Measurements from ENCODE around the gene CAMK1D.

CAMK1D gene

DNA sequence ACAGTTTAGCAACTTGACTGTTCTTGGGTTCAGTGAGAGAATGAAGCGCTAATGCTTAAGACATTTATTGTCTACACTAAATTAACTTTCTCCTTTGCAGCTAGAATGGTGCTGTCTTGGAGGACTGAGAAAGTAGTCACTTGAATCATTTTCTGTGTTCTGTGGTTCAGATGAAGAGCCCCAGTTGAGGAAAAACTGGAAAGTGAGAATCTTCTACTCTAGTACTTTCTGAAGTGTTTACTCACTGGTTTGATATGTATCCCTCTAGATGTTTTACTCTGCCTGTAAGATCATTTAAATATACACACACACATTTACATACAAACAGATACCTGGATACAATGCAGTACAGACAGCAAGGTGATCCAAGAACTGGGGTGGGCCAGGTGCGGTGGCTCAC is 308.1 kb downstream of the CAMK1D start:
- no peak for DNase-seq (ENCODE audit: low spot score)

DNA sequence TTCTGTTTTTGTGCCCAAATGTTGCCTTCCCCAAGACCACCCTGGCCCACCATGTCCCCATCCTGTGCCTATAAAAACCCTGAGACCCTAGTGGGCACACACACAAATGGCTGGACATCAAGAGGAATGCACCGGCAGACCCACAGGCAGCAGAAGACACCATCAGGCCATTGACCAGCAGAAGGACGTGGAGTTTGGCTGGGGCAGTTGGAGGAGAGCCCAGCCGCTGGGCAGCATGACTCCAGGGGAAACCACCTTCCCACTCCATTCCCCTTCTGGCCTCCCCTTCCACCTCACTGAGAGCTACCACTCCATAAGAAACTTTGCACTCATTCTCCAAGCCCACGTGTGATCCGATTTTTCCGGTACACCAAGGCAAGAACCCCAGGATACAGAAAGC is 309.2 kb downstream of the CAMK1D start:
- DNase-seq (ENCODE audit: low spot score): no peak

DNA sequence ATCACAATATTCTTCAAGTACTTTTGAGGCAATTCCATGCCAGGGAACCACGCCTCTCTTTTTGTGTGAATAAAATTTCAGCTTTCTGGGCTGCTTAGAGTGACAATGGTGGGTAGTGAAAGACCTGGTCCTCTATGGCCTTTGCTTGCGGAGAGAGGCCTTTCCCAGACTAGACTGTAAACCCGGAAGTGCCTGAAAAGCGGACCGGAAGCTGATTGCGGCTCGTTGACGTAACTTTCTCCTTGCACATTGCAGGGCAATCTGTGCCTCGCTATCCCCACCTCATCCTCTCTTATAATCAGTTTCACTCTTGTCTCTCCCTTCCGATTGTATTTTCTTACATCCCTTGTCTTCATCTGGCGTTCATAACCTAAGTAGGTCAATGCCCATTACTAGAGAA is 310.4 kb downstream of the CAMK1D start:
- no peak for DNase-seq (ENCODE audit: low spot score)

DNA sequence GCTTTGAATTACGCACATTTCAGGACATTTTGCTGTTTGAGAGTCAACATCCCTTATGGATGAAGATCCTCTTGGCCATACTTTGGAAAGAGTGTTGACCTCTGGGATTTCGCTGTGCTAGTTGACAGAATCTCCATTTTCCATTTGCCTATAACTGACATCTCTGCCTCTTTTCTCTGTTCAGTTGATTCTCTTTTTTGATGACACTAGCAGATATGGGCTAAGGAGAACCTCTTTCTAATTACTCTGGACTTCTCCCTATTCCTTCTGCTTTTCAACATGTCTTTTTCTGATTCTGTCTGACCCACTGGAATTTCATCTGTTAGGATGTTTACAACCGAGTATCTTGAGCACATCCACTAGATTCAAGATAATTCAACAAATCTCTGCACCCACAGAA is 311.5 kb downstream of the CAMK1D start:
- no peak for DNase-seq (ENCODE audit: low spot score)

DNA sequence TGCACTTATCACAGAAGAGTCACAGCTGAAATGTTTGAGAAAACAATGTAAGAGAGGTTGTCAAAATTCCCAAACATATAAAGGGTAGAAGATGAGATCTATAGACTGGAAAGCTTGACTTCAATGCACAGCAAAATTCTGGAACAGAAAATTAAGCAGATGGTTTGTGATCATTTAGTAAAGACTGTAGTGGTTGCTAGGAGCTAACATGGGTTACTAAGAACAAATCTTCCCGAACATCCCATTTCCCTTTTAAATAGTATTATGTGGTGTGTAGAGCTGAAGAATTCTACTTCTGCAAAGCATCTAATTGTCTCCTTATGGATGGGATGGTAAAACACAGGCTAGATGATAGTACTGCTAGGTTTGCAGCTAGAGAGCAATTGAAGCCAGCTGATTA is 312.3 kb downstream of the CAMK1D start:
- DNase-seq (ENCODE audit: low spot score): no peak

DNA sequence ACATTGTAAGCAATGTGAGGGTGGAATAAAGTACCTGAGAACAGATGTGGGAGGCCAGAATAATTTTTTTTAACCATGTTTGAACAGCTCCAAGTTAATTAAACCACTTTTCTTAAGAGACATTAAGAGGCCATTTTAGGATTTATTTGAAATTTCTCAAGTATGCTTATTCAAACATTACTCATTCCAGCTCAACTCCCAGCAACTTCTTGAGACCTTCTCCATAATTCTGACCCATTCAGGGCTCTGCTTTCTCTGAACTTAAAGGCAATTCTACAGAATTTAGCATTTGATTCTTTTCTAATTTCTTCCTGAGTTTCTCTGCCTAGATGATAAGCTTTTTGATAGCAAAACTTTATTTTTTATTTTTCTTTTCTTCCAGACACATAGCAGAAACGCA is 314.5 kb downstream of the CAMK1D start:
- no peak for DNase-seq (ENCODE audit: low spot score)

DNA sequence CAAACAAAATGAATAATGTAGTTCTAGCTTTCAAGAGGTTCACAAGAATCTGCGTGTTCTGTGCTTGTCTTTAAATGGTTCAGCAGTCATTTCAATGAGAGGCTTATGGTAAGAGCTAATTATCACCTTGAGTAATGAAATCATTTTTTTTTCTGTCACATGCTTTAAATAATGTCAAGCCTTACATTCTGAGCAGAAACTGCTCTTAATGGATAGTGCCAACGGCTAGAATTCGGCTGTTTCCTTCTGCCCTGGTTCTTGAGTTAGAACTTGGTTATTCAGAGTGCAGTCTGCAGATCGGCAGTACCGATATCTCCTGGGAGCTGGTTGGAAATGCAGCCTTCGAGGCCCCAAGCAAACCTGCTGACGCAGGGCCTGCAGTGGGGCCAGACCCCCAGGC is 316.2 kb downstream of the CAMK1D start:
- DNase-seq (ENCODE audit: low spot score): no peak

DNA sequence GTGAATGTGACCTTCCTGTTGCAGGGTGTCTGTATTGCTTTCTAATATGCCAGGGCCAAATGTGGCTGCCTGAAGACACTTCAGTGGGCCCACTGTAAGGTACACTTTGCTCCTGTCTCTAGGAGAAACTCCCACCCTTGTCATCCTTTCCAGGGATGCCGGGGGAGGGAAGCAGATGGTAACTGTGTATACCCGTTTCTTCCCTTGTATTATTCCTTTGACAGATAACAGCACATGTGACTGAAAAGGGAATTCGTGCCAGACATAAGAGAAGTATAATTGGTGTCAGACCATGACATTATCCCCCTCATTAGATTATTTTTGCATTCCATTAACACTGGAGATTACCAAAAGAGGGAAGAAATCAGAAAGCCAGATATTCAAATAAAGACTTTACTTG is 317.7 kb downstream of the CAMK1D start:
- DNase-seq (ENCODE audit: low spot score): no peak

DNA sequence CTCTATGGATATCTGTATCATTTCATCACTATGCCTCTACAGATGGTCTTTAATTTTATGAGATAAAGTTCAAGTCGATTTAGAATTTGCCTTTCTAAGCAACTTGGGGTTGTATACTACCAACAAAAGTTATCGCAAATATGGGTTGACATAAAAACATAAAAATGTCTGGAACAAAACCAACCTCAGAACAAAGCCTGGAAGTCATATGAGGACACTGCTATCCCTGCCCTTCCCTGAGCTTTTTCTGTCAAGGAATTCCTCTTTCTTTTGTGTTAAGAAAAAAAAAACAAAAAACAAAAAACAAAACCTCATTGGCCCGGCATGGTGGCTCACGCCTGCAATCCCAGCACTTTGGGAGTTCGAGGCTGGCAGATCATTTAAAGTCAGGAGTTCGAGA is 319.3 kb downstream of the CAMK1D start:
- DNase-seq (ENCODE audit: low spot score): no peak

DNA sequence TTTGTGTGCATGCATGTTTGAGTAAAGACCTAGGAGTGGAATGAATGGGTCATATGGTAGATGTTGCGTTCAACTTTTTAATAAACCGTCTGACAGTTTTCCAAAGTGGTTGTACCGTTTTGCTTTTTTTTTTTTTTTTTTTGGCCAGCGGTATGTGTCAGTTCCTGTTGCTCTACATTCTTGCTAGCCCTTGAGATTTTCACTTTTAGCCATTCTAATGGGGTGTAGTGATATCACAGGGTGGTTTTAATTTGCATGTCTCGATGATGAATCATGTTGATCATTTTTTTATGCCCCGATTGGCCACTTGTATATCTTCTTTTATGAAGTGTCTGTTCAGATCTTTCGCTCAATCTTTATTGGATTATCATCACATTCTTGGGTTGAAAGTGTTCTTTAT is 320.7 kb downstream of the CAMK1D start:
- no peak for DNase-seq (ENCODE audit: low spot score)

DNA sequence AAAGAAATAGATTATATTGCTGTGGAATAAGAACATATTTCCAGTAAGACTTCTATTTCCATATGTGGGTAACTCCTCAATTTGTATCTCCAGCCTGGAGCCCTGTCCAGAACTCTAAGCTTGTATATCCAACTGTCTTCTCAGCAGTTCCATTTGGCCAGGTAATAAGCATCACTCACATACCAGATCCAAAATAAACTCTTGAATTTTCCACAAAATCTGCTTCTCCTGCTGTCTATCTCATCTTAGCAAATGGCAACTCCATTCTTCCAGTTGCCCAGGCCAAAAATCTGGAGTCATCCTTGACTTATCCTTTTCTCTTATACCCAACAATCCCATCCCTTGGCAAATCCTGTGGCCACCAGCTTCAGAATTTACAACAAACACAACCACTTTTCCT is 325.8 kb downstream of the CAMK1D start:
- no peak for DNase-seq (ENCODE audit: low spot score)

DNA sequence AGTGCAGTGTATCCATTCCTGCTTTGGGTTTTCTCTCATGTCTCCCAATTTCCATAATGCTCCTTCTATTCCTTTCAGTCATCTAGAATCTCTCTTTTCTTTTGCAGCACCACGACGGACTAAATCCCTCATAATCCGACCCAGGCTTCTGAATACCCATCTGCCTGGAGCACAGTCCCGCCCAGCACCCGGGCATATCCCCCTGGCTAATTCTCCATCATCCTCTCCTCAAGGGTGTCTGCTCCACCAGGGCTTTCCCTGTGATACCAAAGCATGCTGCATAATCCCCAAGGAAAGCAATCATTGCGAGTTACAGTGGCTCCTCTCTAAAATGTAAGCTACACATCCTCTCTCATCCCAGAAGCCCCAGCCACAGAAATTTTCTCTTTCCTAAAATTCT is 330.3 kb downstream of the CAMK1D start:
- DNase-seq (ENCODE audit: low spot score): no peak

DNA sequence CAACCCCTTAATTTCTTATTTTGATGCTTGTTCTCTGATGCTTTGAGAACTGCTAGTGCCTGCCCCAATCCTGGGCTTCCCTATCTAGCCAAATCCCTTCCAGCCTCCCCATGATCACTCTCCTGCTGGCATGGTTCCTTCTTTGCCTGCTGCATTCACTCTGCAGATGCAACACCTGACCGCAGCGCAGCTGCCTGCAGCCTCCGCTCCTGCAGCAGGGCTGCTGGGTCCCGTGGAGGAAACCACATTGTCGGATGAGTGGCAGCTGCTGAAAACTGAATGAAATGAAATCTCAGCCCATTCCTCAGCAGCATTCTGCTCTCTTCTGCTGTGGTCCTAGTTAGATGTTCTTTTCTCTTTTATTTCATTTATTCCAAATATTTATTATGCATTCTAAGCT is 331.9 kb downstream of the CAMK1D start:
- DNase-seq (ENCODE audit: low spot score): no peak

DNA sequence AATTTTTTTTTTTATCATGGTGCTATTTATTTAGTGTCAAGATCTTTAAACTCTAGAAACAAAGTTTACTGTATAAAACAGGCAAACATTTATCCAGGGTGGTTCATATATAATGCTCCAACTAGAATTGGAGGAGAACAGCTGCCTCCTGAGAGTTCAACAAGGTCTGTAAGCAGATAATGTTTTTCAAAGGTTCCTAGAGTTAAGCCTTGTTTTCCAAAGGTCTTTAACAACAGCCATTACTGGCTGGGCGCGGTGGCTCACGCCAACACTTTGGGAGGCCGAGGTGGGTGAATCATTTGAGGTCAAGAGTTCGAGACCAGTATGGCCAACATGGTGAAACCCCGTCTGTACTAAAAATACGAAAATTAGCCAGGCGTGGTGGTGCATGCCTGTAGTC is 335.4 kb downstream of the CAMK1D start:
- DNase-seq (ENCODE audit: low spot score): no peak

DNA sequence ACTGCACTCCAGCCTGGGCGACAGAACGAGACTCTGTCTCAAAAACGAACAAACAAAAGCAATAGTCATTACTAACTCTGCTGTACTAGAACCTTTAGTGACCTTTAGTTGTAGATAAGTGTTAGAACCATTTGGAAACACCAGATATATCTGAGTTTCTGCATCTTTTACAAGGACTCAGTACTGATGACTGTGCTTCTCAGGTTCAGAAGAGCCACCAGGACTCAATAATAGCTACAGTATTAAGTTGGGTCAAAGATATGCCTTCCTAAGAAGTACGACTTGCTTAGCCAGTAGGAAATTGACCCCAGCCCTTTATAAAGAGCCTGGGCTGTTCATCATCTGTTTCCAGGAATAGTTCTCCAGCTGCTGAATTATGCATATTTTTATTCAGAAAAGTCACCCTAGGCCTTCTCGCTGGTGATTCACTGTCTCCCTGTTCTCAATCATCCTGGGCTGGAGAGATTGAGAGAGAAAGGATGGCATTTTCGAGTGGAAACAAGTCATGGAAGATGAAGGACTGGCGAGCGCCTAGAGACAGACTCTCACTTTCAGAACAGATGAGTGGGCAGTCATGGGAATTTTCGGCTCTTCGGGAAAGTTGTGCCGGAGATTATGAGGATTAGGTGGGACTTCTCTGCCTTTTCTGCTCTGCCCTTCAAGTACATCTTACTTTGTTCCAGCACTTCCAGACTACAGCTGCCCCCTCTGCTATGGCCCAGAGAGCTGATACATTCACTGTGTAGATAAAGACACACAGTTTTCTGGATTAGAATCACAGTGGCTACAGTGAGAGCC is 336.1 kb downstream of the CAMK1D start:
- no peak for DNase-seq (ENCODE audit: low spot score)

DNA sequence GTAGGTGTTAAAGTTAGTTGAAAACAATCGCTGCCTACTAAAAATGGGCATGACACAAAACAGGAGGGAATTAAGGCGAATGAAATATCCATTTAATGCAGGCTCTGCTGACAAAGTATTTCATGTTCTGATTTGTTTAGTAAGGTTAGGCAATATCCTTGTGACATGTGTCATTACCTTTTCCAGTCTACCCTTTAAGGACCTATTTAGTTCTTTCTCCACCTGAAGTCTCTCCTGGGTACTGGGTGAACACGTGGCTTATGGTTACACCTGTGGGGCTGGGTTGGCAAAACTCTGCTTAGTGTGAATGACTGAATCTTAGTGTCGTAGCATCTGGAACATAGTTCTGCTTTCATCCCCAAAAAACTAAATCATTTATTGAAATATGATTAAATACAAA is 338.6 kb downstream of the CAMK1D start:
- no peak for DNase-seq (ENCODE audit: low spot score)

DNA sequence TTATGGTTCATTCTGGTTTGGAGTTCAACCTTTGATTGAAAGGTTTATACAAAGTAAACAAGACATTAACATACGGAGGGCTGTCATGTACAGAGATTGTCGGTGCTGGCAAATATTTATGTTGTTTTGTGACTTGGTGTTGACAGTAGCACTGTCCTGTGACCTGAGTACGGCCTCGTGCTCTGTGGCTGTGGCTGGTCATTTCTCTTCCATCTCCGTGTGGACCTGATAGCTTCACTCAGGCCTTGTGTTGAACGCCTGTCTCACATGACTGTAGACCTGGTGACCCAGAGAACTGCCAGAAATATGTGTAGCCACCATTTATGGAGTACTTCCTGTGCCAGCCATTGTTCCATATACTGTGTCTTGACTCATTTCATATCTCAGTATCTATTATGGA is 340.5 kb downstream of the CAMK1D start:
- DNase-seq (ENCODE audit: low spot score): no peak

DNA sequence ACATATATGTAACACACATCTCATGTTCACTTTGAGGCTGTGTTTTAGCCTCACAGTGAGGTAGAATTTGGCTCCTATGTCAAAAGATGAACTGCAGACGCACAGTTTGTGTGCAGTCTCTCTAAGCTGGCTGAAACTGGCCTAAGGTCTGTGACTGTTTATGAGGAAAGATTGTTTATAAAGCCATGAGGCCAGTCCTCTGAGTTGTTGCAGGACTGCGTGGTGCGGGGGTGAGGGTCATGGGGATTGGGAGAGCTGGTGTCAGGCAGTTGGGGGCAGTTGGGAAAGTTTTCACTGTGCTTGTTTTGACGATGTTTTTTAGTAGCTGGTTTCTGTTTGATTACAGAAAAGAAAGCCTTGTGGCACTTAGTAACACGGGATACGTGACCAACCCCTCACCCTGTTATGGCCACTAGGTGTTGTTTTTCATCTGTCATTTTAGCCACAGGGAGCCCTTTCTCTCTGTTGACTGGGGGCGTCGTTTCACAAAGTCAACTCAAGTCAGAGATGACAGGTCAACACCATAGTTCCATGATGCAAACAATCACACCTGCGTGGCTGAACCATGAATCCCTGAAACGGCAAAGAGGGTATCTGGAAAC is 341.3 kb downstream of the CAMK1D start:
- no peak for DNase-seq (ENCODE audit: low spot score)

DNA sequence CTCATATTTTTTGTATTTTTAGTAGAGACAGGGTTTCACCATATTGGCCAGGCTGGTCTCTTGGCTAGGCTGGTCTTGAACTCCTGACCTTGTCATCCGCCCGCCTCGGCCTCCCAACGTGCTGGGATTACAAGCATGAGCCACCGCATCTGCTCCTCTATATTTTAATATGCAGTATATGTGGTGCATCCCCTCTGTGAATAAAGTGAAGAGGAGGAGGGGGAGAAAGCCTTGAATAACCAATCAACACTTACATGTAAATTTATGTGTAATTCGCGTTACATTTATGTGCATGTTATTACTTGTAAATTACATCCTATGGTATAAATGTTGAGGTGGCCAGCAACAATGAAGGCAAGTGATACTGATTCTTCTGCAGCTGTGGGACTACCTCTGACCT is 342.2 kb downstream of the CAMK1D start:
- no peak for DNase-seq (ENCODE audit: low spot score)

DNA sequence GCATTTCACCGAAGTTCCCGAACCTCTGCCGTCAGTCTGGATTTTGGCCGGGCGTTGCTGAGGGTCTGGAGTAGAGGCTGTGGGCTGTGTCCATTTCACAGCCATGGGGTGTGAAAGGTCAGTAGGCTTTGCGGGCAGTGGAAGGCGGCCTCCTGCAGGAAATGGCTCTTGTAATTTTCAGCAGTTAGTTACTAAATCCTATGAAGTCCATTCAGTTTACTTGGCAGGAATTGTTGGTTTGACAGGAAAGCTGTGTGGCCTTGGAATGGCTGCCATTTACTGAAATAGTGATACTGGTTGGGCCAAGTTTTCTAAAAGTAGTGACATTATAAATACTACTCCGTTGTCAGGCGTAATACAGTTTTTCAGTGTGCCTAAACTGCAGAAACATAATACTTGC is 348.4 kb downstream of the CAMK1D start:
- DNase-seq (ENCODE audit: low spot score): no peak

DNA sequence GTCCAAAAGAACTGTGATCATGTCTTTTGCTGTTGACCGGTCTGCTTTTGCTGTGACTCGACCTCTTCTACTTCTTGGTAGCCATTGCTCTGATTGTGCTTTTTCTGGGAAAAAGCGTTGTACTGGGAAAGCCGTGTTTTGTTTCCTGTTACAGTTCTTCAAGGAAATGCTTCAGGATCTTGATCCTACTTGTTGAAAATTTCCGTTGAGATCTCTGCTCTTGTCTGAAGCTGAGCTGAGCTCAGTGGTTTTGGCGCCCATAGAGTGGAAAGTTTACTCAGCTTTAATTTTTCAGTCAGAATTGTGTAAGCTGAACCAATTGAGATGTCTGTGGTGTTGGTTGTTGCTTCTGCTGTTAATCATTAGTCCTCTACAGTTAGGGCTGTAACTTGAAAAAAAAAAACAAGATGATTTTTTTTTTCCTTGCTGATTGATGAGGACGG is 349.9 kb downstream of the CAMK1D start:
- DNase-seq (ENCODE audit: low spot score): no peak

DNA sequence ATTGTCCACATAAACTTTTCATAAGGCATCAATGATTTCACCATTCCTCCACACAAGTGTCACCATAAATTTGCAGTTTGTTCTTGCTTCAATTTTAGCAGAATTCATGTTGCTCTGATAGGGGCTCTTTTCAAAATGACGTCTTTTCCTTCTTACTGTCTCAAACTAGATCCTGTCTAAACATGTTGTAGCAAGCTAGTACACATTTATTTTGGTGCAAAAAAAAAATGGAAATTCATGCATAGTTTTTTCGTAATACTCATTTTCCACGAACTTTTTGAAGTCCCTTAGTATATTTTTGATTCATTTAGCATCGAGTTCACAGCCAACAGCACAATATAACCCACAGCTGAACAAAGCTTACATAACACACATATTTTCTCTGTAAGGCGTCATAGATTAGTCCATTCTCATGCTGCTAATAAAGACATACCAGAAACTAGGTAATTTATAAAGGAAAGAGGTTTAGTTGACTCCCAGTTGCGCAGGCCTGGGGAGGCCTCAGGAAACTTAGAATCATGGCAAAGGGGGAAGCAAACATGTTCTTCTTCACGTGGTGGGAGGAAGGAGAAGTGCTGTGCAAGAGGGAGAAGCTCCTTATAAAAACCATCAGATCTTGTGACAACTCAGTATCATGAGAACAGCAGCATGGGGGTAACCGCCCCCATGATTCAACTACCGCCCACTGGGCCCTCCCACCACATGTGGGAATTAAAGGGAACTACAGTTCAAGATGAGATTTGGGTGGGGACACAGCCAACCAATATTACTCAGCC is 350.6 kb downstream of the CAMK1D start:
- no peak for DNase-seq (ENCODE audit: low spot score)

DNA sequence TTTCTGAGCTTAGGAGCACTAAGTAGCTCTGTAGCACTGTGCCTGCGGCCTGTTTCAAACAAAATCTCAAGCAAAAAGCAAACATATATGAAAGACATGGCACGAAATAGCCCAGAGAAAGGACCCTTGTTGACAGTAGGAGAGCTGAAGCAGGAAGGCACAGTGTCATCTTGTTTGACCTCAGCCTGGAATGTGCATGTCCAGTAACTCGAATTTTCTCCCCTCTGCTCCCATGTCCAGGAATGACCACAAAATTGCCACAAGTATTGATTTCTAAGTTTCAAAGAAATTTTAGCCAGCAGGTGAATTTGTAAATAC is 351.2 kb downstream of the CAMK1D start:
- DNase-seq (ENCODE audit: low spot score): no peak
